ENCODE measurements around the gene HOXA4.

HOXA4 gene

DNA sequence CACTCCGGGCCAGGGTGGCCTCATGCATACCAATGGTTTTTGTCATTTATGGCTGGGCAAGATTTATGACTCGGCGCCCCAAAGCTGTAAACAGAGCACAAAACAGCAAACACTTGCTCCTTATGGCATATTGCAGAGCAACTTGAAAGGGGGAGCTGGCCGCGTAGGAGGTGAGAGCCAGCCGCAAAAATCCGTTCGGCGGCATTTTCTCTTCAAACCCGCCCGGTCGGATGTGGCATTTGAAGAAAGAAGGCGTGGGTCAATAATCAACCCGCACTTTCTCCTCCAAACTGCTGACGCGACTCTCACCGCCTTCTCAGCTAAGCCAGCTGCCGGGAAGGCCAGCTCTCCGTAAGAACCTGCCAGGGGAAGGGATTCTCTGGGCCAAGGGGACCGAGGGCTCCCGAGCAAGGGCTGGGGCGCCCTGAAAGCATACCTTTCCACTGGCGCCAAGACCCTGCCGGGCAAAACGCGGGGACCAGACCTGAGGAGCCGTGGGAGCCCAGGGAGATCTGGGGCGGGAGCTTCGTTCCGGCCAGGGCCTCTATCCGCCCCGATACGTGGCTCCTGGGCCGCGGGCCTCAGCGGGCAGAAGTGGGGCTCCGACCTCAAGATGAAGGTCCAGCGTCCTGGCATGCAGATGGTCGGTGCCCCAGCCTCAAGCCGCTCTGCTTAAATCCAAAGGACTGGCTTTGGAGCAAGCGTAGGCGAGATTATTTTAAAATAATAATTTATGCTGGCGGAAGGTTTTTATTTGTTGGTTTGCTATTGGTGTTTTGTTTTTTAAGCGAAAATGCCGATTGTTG lies 15.1 kb downstream of the HOXA4 start:
- DNase-seq: no peak

DNA sequence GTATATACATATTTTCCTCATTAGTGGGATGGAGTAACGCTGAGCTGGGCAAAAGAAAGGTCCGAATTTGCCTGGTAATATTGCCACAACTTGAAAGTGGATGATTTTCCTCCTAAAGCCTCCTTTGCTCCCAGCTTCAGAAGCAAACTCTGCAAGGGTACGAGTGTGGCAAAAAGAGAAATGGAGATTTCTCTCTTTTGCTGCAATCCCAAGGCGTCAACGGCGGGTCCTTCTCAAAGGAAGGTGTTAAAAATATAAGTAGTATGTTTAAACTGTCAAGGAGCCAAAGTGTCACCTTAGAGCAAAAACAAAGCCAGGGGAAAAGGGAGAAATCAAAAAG lies 15.7 kb downstream of the HOXA4 start:
- no peak for DNase-seq

DNA sequence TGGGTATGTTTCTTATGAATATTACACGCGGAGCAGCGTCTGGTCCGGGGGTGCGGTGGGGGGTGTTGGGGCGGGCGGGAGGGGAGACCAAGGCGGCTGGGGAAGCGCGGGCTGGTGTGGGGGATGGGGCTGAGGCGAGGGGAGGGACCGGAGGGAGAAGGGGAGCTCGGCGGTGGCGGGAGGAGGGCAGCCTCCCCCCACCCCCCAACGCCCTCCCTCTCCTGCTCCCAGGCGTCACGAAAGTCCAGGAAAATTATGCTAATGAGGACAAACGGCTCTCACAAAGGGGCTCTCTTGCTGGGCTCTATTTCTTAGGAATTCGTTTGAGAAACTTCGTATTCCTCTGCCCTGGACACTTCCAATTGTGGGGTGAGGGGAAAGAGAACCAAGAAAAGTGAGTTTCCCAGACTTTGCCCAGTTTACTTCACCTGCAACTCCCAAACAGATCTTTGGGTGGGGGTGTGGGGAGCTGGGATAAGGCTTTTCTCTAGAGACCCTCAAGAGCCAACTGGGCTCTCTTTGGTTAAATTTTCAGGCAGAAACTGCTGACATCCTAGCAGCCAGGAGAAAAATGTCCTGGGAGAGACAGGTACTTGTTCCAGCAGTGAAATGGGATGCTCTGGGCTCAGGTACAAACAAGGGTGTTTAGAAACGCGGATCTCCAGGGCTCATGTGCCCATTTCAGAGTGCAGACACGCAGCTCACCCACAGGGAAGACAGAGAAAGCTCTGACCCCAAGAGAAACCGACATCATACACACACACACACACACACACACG lies 16.4 kb downstream of the HOXA4 start:
- peak; percentile 20 for DNase-seq

DNA sequence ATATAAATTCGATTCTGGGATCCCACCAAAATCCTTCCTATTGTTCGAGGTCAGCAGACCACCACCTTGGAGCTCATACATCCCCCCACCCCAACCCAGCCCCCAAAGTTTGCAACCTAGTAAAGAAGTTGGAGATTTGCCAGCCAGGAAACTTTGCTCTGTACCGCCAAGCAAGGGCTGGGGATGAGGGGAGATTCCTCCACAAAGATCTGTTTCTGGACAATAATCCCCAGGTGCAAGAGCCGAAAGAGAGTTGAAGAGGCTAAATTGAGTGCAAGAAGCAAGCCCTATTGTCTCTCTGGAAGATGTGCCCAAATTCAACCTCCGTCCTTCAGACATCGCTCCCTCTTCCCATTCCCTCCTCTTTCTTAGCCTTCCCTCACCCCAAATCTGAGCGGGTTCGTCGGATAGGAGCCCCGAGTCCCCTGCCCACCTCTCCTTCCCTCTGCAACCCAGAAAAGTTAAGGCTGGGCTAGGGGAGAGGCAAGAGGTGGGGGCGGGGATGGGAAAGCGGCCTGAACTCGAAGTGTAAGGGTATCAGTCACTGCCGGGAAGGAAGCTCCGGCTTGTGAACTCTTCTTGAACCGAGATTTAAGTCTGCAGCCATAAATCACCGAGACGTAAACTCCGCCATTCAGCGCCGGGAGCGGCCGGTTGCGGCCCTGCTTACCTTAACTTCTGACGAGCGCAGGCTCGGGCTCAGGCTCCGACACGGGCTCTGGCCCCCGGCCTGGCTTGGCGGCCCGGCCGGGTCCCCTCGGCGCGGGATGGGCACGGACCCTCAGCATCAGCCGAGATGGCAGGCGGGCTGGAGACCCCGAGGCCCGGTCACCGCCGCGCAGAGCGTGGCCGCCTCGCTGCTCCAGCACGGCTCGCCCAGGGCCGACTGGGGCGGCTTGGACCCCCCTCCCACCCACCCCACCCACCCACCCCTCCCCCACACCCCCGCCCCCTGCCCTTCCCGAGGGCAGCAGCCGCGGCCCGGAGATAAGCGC lies 17.3 kb downstream of the HOXA4 start:
- peak; percentile 5 for DNase-seq

DNA sequence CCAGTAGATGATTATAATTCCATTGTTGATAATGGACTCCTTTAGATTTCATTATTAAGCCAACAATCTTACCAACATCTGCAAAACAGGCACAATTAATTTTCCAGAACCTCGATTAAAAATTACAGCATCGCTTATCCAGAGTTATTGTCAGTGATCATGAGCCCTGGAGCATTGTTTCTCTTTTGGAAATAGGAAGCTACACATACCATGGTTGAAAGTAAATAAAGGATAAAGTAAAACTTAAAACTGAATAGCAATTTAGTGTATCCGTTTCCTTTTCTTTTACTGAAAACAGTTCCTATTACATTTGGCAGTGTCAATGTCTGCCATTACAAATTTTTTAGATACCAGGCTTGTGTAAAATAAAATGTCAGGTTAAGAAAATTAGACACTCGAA lies 18.2 kb downstream of the HOXA4 start:
- DNase-seq: no peak

DNA sequence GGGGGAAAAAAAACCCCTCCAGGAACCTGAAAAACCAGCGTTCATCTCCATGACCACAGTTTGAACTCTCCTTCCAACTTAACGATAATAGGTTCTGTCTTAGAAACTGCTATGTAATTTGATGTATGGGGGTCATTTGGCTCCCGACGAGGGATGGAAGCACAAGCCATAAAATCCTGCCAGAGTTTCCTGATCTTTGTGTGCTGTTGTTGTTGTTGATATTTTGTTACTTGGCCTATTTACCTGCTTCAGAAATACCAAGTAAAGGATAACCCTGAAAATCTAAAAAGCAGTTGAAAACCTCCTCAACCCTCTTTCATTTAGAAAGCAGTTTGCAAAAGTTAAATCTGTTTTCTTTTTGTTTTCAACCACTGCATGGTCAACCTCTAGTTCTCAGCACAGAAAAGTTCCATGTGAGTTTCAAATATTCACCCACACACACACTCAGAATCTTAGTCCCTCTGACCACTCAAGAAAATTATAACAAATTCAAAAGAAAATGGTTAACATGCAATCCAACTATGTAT lies 18.7 kb downstream of the HOXA4 start:
- DNase-seq: no peak

DNA sequence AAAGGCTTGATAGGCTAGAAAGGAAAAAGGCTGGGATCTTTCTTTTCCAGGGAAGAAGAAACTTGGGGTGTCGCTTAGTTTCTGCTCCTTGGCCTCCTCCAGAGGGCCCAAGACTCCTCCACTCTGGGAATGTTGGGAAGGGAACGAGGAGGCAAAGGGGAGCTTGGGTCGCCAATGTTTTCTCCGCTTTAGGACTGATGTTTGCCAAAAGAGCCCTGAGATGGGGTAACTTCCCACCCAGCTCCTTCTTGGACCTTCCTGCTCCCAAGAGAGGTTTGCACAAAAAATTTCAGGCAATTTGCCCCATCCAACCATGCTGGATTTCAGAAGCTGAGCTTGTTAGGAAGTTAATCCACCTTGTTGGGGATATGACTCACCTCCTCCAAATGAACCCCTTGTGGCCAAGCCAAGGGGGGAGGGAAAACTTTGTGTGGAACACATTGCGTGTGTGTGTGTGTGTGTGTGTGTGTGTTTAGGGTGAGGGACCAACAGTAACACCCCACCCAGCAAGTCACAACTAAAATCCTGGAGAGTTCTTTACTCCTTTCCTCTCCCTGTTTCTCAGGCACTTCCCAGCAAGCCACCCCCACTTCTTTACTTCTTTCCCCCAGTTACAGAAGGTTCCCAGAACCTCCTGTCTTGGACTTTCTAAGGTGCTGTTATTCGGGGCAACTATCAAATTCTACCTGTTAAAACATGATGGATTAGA lies 19.4 kb downstream of the HOXA4 start:
- no peak for DNase-seq

DNA sequence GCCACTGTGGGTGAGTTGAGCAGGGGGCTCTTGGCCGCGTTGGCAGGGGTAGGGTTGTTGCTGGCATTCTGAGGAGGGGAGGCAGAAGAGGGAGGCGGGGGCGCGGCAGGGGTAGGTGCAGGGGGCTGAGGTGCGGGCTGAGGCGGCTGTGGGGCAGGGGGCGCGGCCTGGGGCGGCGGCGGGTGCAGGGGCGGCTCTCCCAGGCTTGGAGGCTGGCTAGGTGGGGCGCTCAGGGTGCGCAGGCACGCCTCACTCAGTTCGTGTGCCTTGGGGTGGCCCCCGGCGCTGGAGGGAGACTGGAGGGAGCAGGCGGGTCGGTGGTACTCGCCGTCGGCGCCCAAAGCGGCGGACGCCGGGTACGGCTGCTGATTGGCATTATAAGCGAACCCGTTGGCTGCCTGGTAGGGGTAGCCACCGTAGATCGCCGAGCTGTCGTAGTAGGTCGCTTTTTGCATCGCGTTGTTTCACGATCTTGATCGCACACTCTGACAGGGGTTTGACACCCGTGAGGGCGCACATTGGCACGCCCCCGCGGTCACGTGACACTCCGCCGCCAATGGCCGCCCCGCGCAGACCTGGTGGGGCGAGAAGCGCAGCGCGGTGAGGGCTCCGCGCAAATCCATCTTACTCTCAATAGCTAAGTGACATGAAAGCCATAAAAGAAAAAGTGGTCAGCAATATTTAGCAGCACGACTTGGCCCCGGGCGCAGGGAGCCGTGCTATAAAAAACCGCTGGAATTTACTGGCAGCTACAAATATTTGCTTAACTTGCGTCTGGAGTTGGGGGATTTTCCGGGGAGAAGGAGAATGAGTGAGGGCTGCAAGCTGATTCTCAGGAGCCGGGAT lies 20.1 kb downstream of the HOXA4 start:
- no peak for DNase-seq

DNA sequence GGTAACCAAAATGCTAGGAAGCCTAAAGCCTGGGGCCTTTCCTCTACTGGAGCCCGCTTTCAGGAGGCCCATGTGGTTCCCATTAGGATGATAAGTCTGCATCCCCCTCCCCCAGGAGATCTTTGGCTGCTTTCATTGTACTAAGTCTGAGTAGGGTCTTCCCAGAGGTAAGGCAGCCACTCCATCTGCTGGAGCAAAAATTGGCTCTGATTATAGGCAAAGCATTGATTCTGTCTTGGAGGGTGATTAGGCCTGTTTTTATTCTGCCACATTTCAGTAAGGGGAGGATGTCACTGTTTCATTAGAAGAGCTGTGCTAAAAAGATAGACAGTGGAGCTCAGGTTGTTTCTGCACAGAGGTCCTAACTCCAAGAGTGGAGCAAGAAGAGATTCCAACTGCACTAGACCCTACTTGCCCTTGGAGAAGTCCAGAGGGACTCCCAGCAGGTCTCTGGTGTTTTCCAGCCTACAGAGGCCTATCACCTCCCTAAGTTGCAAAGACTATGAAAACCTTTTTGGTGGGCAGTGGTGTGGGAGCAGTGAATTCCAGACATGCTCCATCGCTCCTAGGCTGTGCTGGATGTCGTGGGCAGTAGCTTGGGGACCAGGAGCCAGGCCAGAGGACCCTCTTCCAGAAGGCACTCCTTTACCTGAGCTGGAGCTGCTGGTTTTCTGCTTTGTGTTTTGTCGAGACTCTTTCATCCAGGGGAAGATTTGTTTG lies 20.9 kb downstream of the HOXA4 start:
- no peak for DNase-seq

DNA sequence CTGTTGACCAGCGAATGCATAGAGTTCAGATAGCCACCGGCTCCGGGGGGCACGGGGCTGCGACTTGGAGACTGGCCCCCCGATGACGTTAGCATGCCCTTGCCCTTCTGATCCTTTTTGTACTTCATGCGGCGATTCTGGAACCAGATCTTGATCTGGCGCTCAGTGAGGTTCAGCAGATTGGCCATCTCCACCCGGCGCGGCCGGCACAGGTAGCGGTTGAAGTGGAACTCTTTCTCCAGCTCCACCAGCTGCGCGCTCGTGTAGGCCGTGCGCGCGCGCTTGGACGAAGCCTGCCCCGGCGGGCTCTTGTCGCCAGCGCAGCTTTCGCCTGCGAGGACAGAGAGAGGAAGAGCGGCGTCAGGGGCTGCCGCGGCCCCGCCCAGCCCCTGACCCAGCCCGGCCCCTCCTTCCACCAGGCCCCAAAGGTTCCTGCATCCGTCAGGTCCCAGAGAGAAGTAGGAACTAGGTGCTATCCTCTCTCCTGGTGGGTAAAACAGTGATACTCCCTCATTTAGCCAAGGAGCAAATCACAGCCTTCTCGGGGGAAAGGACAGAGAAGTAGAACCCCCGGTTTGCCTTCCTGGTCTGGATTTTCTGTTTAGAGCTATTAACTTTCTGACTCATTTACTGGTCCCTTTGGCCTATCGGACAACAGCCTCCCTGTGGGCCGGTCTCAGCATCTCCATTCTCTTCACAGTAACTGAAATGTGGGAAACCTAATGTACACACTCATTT lies 22.0 kb downstream of the HOXA4 start:
- no peak for DNase-seq

DNA sequence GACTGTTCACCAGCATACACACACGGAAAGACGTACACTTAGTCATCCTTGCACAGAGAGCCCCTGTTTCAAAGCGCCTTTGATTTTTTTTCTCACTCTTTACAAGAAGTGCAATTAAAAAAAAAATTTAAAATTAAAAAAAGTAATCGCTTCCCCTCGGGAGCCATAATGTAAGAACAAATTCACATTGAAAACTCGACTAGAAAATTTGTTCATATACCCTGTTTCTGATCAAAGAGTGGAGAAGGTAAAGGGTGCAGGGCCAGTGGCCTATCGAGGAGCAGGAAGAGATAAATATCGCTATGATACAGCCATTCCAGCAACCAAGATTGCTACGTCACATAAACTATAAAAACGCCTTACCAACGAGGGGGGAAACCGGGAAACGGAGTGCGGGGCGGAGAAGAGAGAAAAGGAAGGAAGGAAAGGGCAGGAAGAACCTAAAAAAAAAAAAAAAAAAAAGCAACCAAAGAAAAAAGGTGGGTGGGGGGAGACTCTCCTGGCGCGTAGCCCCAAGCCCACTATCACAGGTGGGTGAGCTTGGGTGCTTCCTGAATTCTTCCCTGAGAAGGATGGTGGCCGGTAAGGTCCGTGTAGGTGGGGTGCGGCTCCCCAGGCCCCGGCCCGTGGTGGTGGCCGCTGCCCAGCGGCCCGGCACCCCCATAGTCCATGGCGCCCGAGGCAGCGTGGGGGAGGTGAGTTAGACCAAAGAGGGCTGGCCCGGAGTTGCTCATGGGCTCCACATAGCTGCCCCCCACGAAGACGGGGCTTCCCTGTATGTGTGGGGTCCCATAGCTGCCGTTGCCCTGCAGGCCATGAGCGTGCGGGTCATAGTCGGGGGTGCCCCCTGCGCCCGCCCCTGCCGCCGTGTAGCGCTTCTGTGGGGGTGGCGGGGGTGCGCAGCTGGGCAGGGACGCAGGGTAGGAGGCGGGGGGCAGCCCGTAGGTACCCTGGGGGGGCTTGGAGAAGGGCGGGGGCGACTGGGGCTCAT lies 22.9 kb downstream of the HOXA4 start:
- no peak for DNase-seq

DNA sequence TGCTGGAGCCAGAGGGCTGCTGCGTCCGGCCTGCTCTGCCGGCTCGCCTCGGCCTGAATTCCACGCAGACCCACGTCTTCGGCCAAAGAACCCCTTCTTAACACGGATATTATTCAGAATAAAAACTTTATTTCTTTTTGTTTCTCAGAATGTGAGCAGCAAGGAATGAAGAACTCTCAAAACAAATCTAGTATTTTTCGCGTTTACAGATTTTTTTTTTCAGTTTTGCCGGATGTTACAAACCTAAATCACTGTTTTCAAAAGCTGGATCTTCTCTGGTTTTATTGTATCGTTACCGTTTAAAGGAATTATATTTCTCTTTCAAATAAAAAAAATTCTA lies 23.7 kb downstream of the HOXA4 start:
- DNase-seq: no peak

DNA sequence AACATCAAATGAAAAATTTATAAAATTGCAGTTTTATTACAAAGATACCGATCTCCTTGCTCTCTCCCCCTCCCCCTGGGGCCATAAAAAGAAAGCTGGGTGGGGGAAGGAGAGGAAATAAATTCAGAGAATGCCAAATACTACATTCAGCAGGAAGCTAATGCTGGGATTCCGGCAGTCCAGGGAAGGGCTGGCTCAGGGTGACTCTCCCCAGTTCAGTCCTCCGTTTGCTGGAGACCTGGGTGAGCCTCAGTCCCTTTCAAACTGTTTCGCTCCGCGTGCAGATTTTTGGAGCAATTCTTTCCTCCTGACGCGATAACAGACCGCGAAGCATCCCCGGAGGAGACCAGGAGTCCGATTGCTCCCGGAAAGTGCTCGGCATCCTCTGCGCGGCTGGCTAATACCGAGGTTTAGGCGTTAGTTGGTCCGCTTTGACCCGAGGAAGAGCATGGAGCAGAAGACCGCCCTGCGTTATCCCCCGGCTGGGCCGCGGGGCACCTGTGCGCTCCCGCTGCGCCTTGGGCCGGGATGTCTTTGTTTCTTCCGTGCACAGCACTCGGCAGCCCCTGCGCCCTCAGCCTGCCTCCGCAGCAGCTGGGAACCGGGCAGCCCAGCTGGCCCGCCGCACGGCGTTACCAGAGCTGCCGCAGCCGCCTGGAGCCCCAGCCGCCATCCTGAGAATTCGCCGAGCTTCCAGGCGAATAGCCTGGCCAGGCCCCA lies 24.2 kb downstream of the HOXA4 start:
- no peak for DNase-seq

DNA sequence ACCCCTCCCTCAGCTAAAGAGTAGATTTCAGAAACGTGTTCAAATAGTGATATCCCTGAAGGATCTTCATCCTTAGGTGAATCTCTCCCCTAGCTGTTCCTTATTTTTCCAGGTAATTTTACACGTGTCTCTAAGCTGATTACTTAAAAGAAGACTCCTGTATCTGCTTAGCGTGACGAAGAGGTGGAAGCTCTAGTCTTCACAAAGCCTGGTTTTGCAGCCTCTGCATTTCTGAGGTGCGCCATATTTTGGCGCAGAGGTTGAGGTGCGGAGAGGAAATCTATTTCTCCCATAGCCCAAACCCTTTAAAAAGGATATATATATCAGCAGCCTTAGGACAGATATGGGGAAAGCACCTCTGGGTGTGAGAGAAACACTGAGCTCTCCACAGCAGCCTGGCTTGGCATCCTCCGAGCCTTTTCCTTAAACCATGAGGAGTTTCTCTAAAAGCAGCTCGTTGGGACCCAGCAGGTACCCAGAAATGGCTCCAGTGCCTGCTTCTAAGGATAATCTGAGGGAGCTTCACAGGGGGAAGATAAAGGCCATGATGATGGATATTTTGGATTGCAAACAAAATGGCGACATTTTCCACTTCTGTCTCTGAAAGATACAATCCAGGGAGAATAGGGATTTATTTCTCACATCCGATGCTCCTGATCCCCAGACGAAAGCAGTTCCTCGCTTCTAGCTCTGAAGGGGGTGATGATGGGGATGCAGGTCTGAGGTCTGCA lies 25.1 kb downstream of the HOXA4 start:
- no peak for DNase-seq

DNA sequence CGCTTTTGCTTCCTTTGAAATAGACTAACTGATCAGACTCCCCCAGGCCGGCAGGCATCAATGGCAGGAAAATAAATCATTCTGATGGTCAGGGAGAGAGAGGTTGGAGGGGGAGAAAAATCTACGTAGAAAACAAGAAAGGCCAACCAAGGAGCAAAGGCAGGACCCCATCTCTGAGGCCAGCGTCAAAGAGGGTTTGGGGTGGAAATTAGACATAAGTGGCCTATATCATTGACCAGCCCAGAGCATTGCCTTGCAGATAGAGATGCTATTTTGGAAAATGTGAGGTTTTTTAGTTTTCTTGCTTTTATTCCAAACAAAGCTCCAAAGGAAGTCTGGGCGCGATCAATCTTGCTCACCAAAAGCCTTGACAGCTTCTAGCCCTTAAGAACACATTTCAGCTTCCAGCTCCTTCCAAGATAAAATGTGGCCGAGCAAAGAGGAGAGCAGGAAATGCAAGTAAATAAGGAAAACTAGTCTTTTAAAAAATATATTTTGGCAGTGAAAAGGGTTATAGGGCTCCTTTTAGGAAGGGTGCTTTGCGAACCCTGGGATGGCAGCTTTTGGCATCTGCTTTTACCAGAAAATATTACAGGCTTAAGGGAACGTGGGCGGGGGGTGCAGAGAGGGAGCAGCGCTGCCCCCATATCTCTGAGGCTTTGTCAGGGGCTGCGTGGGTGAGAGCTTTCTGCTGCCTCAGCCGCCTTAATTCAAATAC lies 26.1 kb downstream of the HOXA4 start:
- no peak for DNase-seq

DNA sequence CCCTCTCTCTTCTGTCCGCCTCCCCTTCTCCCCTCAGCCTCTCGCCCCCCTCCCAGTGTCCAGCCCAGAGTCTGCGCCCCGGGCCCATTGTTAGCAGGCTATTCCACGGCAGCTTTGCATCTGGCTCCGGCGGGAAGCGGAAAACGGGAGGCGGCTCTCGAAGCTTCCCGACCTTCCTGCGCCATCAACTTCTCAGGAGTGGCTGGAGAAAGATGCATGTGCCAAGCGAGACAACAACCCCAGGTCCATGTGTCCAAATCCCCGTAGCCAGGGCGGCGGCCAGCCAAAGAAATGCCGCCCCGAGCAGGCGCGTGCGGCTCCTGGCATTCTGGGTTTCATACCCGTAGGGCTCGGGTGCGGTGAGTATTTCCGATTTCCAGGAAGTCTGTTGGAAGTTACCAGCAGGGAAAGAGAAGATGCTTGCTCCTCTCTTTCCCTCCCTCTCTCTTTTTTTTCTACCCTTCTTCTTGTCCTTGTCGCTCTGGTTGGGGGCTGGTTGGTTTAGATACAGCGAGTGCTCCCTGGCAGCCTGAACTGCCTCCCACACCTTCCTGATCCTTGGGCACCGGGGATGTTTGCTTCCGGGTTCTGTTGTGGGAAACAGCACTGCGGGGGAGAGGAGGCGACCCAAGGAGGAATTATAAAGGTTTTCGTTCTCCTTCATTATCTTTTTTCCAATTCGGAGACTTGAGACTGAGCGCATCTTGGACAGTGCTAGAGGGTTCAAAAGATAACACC lies 26.9 kb downstream of the HOXA4 start:
- no peak for DNase-seq
